HG02884 (cell line): ENCODE results near the gene SUPT20HL2.
A peak's percentile ranks its signal among the peaks of the same experiment; 100 is the strongest.
"Not testable (repeated sequence)": the region's sequence is repeated elsewhere in the genome, so short reads cannot be mapped to it uniquely, and the experiment has no call there.

Source experiments
- ATAC-seq: cut with Tn5 transposase; IDR thresholded peaks from one replicate; pipeline ENCODE4 v1.9.1; 2021; ENCODE audit warnings: mild to moderate bottlenecking, moderate library complexity; ENCODE audit not compliant: unreplicated experiment

The SUPT20HL2 gene

DNA sequence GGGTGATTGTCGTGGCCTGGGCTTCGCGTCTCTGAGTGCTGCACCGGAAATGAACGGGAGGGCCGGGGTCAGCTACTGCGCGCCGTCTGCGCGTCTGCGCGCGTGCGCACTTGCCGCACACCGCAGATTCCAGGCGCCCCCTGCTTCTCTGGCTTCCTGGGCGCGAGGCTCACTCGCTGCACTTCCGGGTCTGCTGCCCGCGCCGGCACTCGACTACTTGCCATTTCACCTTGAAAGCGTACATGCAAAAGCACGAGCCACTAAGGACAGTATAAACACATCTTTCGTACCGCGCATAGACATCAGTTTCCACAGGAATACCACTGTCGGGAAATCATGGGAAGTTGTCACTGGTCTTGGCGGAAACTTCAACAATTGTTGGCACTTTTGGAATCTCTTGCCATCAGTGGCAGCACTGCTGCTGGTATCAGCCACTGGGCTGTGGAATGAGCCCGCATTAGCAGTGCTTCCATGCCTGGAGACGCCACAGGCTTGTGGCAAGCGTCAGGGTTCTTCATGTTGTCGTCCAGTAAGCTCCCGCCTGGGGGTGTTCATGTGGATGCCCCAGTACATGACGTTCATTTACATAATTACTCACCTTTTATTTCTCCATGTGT is at the start of gene SUPT20HL2:
Gene SUPT20HL2, minus strand, starts transcription at position 51 of the 617 bp plus-strand sequence. CDS start 754 bp downstream, outside the sequence.
- ATAC-seq, result no peak

DNA sequence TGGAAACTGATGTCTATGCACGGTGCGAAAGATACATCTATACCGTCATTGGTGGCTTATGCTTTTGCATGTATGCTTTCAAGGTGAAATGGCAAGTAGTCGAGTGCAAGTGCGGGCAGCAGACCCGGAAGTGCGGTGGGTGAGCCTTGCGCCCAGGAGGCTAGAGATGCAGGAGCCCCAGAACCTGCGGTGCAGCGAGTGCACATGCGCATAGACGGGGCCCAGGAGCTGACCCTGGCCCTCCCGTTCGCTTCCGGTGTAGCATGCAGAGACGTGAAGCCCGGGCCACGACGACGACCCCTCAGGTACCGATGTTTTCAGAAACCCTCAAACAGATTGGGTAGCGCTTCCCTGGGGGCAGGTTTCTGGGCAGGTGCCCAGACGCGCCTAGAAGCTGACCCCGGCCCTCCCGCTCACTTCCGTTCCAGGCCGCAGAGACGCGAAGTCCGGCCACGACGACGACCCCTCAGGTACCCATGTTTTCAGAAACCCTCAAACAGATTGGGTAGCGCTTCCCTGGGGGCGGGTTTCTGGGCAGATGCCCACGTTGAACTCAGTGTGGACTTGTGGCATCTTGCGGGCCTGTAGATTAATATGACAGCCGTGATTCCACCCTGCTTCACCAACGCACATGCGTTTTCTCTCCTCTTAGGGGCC is 48.3 kb upstream of the SUPT20HL2 start:
- not testable (repeated sequence) for ATAC-seq

DNA sequence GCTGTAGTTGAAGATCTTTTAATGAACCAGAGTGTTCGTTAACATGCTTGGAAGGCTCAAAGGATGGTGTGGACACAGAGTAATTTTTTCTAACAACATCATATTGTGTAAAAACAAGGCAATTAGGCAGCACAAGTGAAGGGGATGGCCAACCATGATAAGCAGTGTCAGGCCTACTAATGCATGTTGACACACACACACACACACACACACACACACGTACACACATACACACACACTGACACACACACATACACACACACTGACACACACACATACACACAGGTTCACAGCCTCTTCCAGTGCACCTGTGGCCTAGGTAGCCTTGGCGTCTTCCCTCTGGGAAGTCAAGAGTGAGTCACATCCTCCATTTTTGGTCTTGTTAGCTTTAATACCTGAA is 46.4 kb upstream of the SUPT20HL2 start, which contains the start of gene SUPT20HL1:
Gene SUPT20HL1, plus strand, starts transcription at position 368 of the 400 bp plus-strand sequence. CDS start 2,122 bp downstream, outside the sequence.
- no peak for ATAC-seq

DNA sequence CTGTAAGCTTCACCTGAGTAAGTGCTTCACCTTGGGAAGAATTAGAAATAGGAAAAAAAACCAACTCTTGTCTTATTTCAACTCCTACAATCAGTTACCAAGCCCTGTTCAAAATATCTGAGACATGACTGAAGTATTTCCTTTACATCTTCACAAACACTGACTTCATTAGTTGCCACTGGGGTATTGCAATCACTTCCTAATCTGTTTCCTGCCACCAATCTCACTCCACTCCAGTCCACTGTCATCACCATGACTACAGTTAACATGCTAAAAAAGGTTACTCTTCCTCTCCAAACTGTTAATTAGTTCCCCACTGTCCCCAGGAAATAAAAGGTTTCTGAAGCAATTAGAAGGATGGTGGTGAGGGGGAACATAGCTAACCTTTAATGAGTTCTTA is 43.2 kb upstream of the SUPT20HL2 start:
- ATAC-seq, result no peak

DNA sequence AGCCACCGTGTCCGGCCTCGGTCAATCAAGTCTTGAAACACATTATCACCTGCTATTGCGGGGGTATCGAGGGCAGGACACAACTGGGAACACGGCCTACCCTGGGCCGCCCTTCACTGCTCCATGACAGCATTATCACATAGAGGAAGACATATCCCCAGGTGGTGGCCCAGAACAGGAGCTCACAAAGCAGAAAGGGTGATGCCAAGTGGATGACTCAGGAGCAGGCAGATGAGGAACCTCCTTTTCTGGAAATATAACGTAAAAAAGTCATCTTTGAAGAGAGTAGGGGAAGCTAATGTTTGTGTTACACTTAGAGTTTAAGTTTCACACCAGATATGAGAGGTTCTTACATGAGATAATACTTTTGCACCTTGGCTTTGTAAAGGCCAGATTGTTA is 41.2 kb upstream of the SUPT20HL2 start:
- ATAC-seq, result no peak

DNA sequence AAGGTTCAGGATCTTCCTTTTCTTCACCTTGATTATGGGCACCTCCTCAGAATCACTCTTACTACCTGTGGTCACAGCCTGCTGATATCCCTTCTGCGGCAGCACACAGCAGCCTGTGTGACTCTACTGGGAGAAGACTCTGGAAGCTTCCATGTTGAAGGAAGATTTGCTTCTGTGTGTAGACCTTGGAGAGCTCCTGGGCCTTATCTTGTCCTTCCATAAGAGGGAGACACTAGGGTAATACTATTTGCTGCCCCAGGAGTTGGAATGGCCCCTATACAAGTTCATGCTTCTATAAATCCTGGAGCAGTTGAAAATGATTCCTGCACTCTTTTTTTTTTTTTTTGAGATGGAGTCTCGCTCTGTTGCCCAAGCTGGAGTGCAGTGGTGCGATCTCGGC is 36.3 kb upstream of the SUPT20HL2 start:
- ATAC-seq, result no peak

DNA sequence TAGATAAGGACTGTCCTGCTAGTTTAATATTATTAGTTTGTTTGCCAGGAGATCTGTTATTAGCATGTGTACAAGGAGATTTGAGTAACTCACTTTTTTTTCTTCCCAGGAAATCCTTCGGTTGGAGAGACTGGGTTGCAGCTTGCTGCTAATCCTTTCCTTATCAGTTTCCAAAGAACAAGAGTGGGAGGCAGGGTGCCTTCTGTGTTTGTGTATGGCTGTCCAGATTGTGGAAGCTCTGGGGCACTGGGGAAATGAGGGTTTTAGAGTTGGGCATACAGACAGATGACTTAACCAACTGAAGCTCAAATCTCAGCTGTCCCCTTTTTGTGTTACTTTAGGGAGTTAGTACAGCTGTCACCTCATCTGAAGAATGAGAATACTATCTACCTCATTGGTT is 34.0 kb upstream of the SUPT20HL2 start:
- ATAC-seq, result no peak

DNA sequence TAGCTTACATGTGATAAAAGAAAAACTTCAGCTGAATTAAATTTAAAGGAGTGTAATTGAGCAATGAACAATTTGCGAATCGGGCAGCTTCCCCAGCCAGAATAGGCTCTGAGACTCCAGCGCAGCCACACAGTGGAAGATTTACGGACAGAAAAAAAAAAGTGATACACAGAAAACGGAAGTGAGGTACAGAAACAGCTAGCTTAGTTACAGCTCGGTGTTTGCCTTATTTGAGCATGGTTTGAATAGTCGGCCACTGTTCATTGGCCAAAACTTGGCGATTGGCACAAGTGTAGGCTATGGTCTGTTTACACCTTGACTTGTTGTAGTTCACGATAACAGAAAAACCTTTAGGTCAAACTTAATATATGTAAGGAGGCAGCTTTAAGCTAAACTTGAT is 29.9 kb upstream of the SUPT20HL2 start:
- peak; percentile 87 for ATAC-seq

DNA sequence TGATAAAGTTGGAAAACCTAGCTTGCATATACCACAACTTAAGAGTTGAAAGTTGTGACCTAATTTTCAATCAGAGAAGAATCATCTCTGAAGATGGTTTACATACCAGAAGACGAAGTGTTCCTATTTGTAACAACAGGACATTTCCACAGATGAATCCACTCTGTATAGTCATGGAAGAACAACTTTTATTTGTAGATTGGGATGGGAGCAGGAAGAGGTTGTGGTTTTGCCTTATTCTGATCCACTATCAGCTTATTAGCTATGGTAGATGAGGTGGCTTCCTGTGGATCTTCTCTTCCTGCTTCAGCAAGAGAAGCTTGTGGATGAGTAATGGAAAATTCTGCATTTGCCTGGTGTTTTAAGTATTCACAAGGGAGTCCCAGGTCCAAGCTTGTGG is 27.9 kb upstream of the SUPT20HL2 start:
- ATAC-seq, result no peak

DNA sequence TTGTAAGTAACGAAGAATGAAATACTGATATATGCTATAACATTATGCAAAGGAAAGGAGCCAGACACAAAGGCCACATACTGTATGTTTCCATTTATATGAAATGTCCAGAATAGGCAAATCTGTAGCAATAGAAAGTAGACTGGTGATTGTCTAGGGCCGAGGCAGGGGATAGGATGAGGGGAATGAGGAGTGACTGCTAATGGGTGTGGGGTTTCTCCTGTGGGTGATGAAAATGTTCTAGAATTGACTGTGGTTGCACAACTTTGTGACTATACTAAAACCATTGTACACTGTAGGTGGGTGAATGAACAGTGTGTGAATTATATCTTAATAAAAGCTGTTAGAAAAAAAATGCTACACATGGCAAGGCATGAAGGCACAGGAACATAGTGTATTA is 26.6 kb upstream of the SUPT20HL2 start:
- ATAC-seq, result no peak

DNA sequence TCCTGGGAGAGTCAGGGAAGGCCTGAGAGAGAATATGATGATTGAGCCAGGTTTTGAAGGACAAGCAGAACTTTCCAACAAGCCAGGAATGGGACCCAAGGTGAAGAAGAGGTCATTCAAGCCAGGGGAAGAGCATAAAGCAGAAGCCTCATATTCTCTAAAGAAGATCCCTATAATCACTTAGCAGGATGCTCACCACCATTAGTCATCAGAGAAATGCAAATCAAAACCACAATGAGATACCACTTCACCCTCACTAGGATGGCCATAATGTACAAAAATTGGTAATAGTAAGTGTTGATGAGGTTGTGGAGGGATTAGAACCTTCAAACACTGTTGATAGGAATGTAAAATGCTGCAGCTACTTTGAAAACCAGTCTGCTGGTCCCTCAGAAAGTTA is 26.0 kb upstream of the SUPT20HL2 start:
- no peak for ATAC-seq

DNA sequence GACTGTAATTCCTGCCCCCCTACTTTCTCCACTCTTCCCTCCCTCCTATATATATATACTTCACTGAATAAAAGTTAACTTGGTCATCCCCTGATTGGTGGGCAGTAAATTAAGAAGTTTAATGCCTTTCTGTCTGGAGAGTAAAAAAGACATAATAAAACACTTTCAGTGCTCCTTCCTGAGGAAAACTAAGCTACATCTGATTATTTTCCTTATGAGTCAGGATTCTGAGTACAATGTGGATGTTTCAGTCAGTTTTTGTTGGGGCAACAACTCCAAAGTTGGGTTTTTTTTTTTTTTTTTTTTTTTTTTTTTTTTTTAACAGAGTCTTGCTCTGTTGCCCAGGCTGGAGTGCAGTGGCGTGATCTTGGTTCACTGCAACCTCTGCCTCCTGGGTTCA is 22.0 kb upstream of the SUPT20HL2 start:
- no peak for ATAC-seq

DNA sequence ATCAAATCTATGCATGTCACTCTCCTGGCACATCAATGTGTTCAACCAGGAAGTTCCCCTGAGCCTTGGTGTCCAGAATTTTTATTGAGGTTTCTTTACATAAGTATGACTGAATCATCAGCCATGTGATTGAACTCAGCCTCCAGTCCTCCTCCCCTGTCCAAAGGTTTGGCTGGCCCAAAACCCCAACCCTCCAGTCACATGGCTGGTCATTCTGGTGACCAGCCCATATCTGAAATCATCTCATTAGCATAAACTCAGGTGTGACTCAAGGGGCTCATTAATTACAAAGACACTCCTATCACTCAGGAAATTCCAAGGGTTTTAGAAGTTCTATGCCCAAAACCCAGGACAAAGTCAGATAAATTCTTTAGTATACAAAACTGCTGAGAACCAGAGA is 20.6 kb upstream of the SUPT20HL2 start:
- no peak for ATAC-seq

DNA sequence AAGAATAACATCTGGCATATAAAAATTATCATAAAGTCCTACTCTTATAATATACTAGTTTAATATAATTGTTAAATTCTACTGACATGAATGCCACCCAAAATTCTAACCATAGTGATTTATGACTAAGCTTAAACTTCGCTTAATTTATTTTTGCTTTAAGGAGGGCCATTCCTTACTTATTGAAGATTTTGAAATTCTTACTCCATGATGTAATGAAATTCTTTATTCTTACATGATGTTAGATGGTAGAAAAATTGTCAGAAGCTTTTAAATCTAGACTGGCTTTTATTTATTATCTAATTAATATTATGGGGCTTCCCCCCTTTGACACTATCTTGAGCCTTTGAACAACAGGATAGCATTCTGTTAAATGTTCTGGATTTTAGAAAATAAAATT is 19.5 kb upstream of the SUPT20HL2 start:
- ATAC-seq, result no peak

DNA sequence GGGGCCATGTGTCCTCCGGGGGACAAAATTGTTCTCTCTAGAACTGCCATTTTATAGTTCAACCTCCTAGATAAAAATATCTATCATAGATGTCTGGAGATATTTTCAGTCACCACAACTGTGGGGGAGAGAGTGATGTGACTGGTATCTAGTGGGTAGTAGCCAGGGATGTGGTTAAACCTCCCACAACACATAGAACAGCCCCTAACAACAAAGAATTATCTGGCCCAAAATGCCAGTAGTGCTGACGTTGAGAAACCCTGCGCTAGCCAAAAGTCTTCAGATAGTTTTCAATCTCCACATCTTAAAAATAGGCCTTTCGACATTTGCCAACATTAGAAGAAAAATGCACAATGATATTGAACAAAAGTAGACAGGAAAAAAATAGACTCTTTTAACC is 19.0 kb upstream of the SUPT20HL2 start:
- ATAC-seq, result no peak

DNA sequence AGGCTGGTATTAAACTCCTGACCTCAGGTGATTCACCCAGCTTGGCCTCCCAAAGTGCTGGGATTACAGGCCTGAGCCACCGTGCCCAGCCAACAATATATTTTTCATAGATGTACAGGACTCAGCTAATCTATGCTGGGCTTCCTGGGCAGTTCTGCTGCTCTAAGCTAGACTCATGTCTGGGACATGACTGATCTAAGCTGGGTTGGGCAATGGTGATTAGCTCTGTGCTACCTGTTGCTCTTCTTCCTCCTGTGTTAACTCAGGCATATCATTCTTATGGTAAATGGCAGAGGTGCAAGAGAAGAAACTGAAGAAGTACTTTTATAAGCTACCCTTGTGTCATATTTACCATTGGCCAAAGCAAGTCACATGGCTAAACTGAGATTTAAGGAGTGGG is 11.4 kb upstream of the SUPT20HL2 start:
- no peak for ATAC-seq

DNA sequence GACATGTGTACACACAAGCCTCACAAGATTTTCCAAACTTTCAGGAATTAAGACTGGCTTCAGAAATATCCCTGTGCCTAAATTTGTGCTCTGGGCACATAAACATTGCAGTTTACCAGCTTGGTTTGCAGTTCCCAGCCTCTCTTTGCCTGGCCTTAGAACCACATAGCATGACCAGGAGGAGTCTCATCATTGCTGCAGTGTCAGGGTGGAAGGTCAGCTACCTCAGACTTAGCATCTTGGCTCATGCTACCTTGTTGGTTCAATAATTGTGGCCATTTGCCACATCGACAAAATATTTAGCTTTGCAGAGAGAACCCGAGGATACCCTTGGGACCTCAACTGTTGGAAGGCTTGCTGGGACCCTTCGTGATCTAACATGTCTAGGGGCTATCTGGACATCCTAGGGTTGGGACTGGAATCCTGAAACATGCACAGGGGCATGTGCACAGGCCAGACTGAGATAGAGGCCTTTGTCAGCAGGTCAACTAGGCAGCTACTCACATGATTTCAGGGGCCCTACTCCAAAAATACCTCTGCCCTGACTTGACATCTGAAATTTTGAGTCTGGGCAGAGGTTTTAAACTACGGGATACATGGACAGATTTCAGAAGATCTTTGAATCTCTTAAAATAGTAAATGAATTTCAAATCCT is 8.0 kb upstream of the SUPT20HL2 start:
- ATAC-seq, result no peak

DNA sequence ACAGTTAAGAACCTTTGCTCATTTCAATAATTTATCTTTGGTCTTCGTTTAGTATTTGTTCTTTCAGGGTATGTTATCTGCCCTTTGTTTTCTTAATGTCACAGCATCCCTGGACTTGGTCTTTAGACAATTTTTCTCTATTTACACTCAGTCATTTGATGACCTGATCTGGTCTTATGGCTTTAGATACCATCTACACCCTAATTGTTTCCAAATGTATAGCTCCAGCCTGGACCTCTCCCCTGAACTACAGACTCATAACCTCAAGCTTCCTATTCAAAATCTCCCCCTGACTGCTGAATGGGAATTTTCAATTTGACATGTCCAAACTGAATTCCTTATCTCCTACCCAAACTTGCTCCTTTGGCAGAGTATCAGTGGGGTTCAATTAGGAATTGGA is 3.7 kb upstream of the SUPT20HL2 start:
- no peak for ATAC-seq

DNA sequence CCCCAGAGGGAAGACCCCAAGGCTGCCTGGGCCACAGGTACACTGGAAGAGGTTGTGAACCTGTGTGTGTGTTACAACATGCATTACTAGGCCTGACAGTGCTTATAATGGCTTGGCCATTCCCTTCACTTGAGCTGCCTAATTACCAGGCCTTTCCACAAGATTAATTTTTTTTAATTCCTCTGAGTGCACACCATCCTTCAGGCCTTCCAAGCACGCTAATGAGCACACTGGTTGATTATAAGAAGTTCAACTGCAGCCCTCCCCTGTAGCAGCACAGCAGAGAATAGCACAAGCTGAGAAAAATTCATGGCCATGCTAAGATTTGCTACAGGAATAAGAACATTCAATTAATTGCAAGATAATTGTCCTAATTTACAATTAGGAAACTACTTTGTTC is 2.2 kb upstream of the SUPT20HL2 start:
- ATAC-seq, result no peak

DNA sequence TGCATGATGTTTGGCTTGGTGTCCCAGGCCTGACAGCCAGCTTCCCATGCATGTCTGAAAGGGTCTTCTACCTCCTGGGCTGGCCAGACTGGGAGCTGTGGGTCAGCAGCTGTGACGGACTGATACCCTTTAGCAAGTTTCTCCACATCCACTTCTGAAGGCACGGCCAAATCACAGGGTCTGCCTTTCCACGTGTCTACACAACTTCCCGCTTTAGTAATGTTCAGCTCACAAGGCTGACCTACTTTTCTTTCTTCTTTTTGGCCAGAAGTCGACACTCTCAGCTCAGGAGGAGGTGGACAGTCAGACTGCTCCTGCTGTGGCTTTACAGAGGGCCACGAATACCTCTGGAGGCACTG is 1.6 kb downstream of the SUPT20HL2 start:
- ATAC-seq, result not testable (repeated sequence)

DNA sequence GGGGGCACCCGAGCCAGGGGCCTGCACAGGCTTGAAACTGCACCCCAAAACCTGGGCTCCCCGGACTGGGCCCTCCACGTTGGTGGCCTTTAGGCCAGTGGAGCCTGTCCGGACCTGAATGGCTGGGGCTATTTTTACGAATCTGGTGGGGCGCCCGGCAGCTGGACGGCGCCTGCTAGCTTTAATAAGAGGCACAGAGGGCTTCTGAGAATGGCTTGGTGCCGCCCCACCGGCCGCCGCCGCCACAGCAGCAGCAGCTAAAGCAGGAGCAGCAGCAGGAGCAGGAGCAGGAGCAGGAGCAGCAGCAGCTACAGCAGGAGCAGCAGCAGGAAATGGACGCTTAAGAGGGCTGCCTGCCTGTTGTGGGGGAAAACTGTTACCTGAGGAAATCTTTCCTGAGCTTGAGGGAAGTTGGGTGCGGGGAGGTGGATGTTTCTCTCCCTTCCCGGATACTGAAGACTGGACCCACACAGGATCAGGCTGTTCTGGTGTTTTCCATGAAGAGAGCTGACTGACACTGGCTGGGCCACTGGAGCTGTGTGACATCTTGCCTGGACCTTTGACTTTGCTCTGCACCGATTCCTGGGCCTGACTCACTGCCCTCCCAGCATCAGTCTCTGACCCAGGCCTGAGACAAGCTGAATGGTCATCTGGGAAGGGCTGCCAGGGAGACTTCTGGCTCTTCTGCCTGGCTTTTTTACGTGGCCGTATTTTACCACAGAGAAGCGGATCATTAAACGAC is 2.2 kb downstream of the SUPT20HL2 start:
- not testable (repeated sequence) for ATAC-seq

DNA sequence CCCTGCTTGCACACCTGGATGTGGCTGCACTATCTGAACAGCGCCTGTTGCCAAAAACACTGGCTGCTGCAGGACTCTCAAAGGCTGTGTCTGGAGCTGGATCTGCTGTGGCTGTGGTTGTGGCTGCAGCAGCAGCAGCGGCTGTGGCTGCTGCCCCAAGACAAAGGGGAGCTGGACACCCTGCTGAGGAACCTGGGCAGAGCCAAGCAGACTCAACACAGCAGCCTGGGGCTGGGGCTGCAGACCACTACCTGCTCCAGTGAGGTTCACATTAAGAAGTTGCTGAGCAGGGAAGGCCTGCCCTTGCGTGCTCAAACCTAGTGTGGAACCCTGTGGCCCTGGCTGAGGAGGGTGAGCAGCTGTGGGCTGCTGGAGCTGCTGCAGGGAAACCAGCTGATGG is 3.0 kb downstream of the SUPT20HL2 start:
- ATAC-seq, result not testable (repeated sequence)
